Vagina (tissue), 2 donors: ENCODE results near the gene ADAMTSL3. TPM values are rescaled to one million over a fixed set of nuclear protein-coding genes. Genes with fewer than 3 reads are reported as not detected.
A peak's percentile ranks its signal among the peaks of the same experiment; 100 is the strongest.

ENCODE experiments used
- DNase-seq, 2 donors: peaks; one replicate each; pipeline ENCODE4 v3.0.0-alpha.2; 2017; ENCODE audit errors: extremely low spot score in 2 of 2
- H3K27ac ChIP-seq: fragments of 200-600 bp; sonication (generic); one replicate; pipeline ENCODE4 v1.5.1; 2019
- H3K27me3 ChIP-seq: fragments of 200-600 bp; sonication (generic); one replicate; pipeline ENCODE4 v1.5.1; 2019
- H3K36me3 ChIP-seq, 2 donors: fragments of 200-600 bp; sonication (generic); one replicate each; pipeline ENCODE4 v1.5.1; 2017 to 2019
- H3K4me1 ChIP-seq: fragments of 200-600 bp; sonication (generic); one replicate; pipeline ENCODE4 v1.5.1; 2019
- H3K4me3 ChIP-seq, 2 donors: fragments of 200-600 bp; sonication (generic); 1 replicate in 1 of 2; 2 replicates in 1 of 2; pipeline ENCODE4 v1.5.1; 2016 to 2019
- H3K9me3 ChIP-seq: fragments of 200-600 bp; sonication (generic); one replicate; pipeline ENCODE4 v1.5.1; 2019
- CTCF ChIP-seq, 3 experiments: fragments of 450-650 bp in 2 of 3; fragments of 200-600 bp in 1 of 3; sonication (generic) in 1 of 3; IDR thresholded peaks; one replicate each; pipeline ENCODE4 v1.5.1; 2017 to 2019; ENCODE audit warnings: antibody characterized with exemption in 3 of 3, mild to moderate bottlenecking in 2 of 3, moderate library complexity in 2 of 3
- POLR2A ChIP-seq, 2 donors: fragments of 450-650 bp; IDR thresholded peaks; one replicate each; pipeline ENCODE4 v1.6.1; 2017; ENCODE audit warnings: antibody characterized with exemption in 2 of 2, mild to moderate bottlenecking in 2 of 2, moderate library complexity in 2 of 2
- POLR2AphosphoS5 ChIP-seq, 2 donors: sonication (generic); formaldehyde crosslinking; IDR thresholded peaks; one replicate each; pipeline ENCODE4 v1.9.0; 2017; ENCODE audit warnings: antibody characterized with exemption in 2 of 2, mild to moderate bottlenecking in 2 of 2, low read depth in 1 of 2; ENCODE audit not compliant: insufficient read depth in 1 of 2
- intact Hi-C: fragments of 100-400 bp; cut with DNase I; formaldehyde crosslinking; loops from one replicate; pipeline ENCODE4 v1.15.1; 2023
- total RNA-seq: library from RNA; depleted of rRNA; stranded (reverse); fragments of >200 nt; gene quantifications from one replicate; pipeline ENCODE4 v1.2.3, GENCODE V29; 2016

ADAMTSL3 gene
- total RNA-seq, 1 donor from 2014 or later: 4.2 TPM

- Histone ChIP-seq H3K9me3 (no peaks in the 10 kb centered on the region), H3K27ac (no peak overlapping the region), H3K27me3 (no peaks in the 10 kb centered on the region), H3K36me3 (no peaks in the 10 kb centered on the region), H3K4me1 (peaks cover 8% of the 10 kb centered on the region), H3K4me3 (no peak overlapping the region)
- no peak for TF ChIP-seq POLR2AphosphoS5 (IDR thresholded peaks at IDR 0.05; ENCODE audit: insufficient read depth in 1 of 2, low read depth in 1 of 2)
- no peak for TF ChIP-seq POLR2A (IDR thresholded peaks at IDR 0.05)
- no peak for TF ChIP-seq CTCF (IDR thresholded peaks at IDR 0.05)
- DNase-seq: no peak
- intact Hi-C loops: no loop called here
Measured at GRCh38 chr15:83853232-83853631, 199.3 kb downstream of the ADAMTSL3 start.

DNA sequence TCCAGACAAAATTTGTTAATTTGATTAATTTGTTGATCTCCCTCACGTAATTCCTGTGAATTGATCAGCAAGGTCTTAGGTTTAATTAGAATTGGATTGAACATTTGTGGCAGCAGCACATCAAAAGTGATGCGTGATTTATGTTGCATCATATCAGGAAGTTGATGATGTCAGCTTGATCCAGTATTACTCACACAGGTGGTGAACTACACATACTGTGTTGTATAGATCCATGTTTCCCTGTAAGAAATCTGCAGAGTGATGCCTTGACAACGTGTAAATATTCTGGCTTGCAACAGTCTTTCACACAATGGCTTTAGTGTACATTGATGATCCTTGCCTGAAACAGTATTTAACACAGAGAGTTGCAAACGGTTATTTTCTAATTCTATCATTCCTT, 200.4 kb downstream of the ADAMTSL3 start:
- Histone ChIP-seq H3K36me3 (no peaks in the 10 kb centered on the region), H3K27ac (no peak overlapping the region), H3K4me1 (peaks cover 8% of the 10 kb centered on the region), H3K4me3 (no peak overlapping the region), H3K27me3 (no peaks in the 10 kb centered on the region), H3K9me3 (no peaks in the 10 kb centered on the region)
- intact Hi-C loops: no loop called here
- DNase-seq: no peak
- TF ChIP-seq CTCF (IDR thresholded peaks at IDR 0.05) (no peak), POLR2A (IDR thresholded peaks at IDR 0.05) (no peak), POLR2AphosphoS5 (IDR thresholded peaks at IDR 0.05; ENCODE audit: insufficient read depth in 1 of 2, low read depth in 1 of 2) (peak in 1 of 2 donors; percentile 36)

- TF ChIP-seq POLR2AphosphoS5 (IDR thresholded peaks at IDR 0.05; ENCODE audit: insufficient read depth in 1 of 2, low read depth in 1 of 2) (no peak), CTCF (IDR thresholded peaks at IDR 0.05) (no peak), POLR2A (IDR thresholded peaks at IDR 0.05) (no peak)
- no peak for DNase-seq
- Histone ChIP-seq H3K27me3 (no peaks in the 10 kb centered on the region), H3K4me1 (peaks cover 8% of the 10 kb centered on the region), H3K36me3 (no peaks in the 10 kb centered on the region), H3K9me3 (no peaks in the 10 kb centered on the region), H3K27ac (no peak overlapping the region), H3K4me3 (no peak overlapping the region)
- intact Hi-C loops: no loop called here
Measured at GRCh38 chr15:83854950-83855707, 201.2 kb downstream of the ADAMTSL3 start.

- intact Hi-C loops: no loop called here
- H3K9me3 ChIP-seq: no peaks in the 10 kb centered on the region
- no peak for DNase-seq
- no peak overlapping the region for H3K27ac ChIP-seq
- no peak for TF ChIP-seq POLR2A (IDR thresholded peaks at IDR 0.05)
- TF ChIP-seq POLR2AphosphoS5 (IDR thresholded peaks at IDR 0.05; ENCODE audit: insufficient read depth in 1 of 2, low read depth in 1 of 2): no peak
- TF ChIP-seq CTCF (IDR thresholded peaks at IDR 0.05): no peak
- no peak overlapping the region for H3K4me3 ChIP-seq
- H3K4me1 ChIP-seq: peaks cover 8% of the 10 kb centered on the region
- H3K27me3 ChIP-seq: no peaks in the 10 kb centered on the region
- H3K36me3 ChIP-seq: no peaks in the 10 kb centered on the region
Measured at GRCh38 chr15:83855956-83856355, 202.0 kb downstream of the ADAMTSL3 start.

DNA sequence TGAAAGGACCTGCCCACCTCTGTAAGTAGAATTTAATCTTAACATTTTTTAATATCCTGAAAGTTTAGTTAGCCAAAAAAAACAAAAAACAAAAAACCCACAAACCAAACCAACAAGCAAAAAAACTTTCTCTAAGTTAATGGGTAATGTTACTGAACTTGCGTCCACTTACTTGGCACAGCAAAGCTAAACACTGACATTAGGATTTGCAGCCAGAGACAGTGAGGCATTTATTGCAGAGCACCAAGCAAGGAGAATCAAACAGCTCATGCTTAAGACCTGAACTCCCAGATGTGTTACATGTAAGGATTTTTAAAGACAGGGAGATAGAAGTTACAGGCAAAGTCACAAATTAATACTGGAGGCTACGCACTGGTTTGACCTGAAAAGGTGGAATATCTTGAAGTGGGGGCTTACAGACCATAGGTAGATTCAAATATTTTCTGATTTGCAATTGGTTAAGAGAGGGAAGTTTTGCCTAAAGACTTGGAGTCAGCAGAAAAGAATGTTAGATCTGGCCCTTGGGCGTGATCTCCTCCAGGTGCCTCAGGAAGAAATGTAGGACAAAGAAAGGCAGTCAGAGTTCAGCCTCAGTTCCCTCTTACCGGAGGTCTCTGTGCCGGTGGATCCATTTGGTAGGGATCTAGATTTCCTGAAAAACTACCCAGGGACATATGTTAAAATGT, 205.0 kb downstream of the ADAMTSL3 start:
- no peaks in the 10 kb centered on the region for H3K36me3 ChIP-seq
- no peaks in the 10 kb centered on the region for H3K27me3 ChIP-seq
- intact Hi-C loops: no loop called here
- TF ChIP-seq POLR2AphosphoS5 (IDR thresholded peaks at IDR 0.05; ENCODE audit: insufficient read depth in 1 of 2, low read depth in 1 of 2) (no peak), POLR2A (IDR thresholded peaks at IDR 0.05) (no peak), CTCF (IDR thresholded peaks at IDR 0.05) (no peak)
- DNase-seq: no peak
- H3K9me3 ChIP-seq: no peaks in the 10 kb centered on the region
- no peak overlapping the region for H3K27ac ChIP-seq
- H3K4me1 ChIP-seq: peaks cover 8% of the 10 kb centered on the region
- no peak overlapping the region for H3K4me3 ChIP-seq
